Ectodermal cell (in vitro differentiated cells): ENCODE measurements around the gene KCNK10. TPM values are rescaled to one million over a fixed set of nuclear protein-coding genes. Genes with fewer than 3 reads are reported as not detected.
A peak's percentile ranks its signal among the peaks of the same experiment; 100 is the strongest.

Experiments
- H3K27ac ChIP-seq: 2 replicates; pipeline ENCODE4 v1.7.0; 2013; ENCODE audit warnings: mild to moderate bottlenecking, low read depth, low read length; ENCODE audit not compliant: insufficient read depth, poor library complexity, severe bottlenecking
- H3K27me3 ChIP-seq: 2 replicates; pipeline ENCODE4 v1.7.0; 2013; ENCODE audit warnings: mild to moderate bottlenecking, low read length; ENCODE audit not compliant: insufficient read depth, control insufficient read depth, poor library complexity, severe bottlenecking
- H3K36me3 ChIP-seq: one replicate; pipeline ENCODE4 v1.7.0; 2013; ENCODE audit warnings: low read length; ENCODE audit not compliant: control insufficient read depth, insufficient read depth
- H3K4me1 ChIP-seq: one replicate; pipeline ENCODE4 v1.7.0; 2013; ENCODE audit warnings: low read length; ENCODE audit not compliant: control insufficient read depth, insufficient read depth
- H3K4me3 ChIP-seq: 2 replicates; pipeline ENCODE4 v1.7.0; 2013; ENCODE audit warnings: low read depth, low read length, control low read depth; ENCODE audit not compliant: insufficient read depth
- H3K9me3 ChIP-seq: 2 replicates; pipeline ENCODE4 v1.7.0; 2013; ENCODE audit warnings: mild to moderate bottlenecking, low read length, moderate library complexity; ENCODE audit not compliant: control insufficient read depth
- WGBS, 2 experiments: methylation state at CpG; one replicate each; pipeline ENCODE4 v1.1.7; 2013; ENCODE audit warnings: missing lambda C conversion rate in 2 of 2; 5-methylcytosine and 5-hydroxymethylcytosine counted together
- polyA plus RNA-seq, 4 experiments: library from polyadenylated mRNA; stranded (reverse); fragments of 50-300 nt; gene quantifications; one replicate each; pipeline ENCODE4 v1.2.3, GENCODE V29; 2013

Gene KCNK10, protein sequence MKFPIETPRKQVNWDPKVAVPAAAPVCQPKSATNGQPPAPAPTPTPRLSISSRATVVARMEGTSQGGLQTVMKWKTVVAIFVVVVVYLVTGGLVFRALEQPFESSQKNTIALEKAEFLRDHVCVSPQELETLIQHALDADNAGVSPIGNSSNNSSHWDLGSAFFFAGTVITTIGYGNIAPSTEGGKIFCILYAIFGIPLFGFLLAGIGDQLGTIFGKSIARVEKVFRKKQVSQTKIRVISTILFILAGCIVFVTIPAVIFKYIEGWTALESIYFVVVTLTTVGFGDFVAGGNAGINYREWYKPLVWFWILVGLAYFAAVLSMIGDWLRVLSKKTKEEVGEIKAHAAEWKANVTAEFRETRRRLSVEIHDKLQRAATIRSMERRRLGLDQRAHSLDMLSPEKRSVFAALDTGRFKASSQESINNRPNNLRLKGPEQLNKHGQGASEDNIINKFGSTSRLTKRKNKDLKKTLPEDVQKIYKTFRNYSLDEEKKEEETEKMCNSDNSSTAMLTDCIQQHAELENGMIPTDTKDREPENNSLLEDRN
- polyA plus RNA-seq (2013, experiment 1 of 4): 30.1 TPM
- polyA plus RNA-seq (2013, experiment 2 of 4): 42.9 TPM
- polyA plus RNA-seq (2013, experiment 3 of 4): 30.4 TPM
- 33.0 TPM for polyA plus RNA-seq (2013, experiment 4 of 4)

- H3K27ac ChIP-seq: no peak within 1 kb of the TSS
- H3K4me3 ChIP-seq: peak within 1 kb of the TSS; percentile 74
- no peaks in the 10 kb centered on the region for H3K9me3 ChIP-seq
- H3K27me3 ChIP-seq: peaks cover 66% of the 10 kb centered on the region
- no peaks in the 10 kb centered on the region for H3K36me3 ChIP-seq
- WGBS, 2 experiments: 0% methylated on average over 52 of the region's 52 CpGs
- H3K4me1 ChIP-seq: peaks cover 31% of the 10 kb centered on the region
These were observed at the start of gene KCNK10 for GRCh38 chr14:88323086-88323522. TSS of gene KCNK10 (minus strand) at chr14:88323269. CDS start at chr14:88322798, 471 bp downstream.

GRCh38 chr14:88369496-88369895 is 46.4 kb upstream of the KCNK10 start:
- Histone ChIP-seq H3K27me3 (no peaks in the 10 kb centered on the region), H3K9me3 (peaks cover 2% of the 10 kb centered on the region), H3K36me3 (no peaks in the 10 kb centered on the region), H3K4me3 (no peak overlapping the region), H3K27ac (no peak overlapping the region), H3K4me1 (peaks cover 18% of the 10 kb centered on the region)
- WGBS, 2 experiments: 94 to 100% methylated on average over 1 of the region's 1 CpG

GRCh38 chr14:88364710-88365413 is 41.8 kb upstream of the KCNK10 start:
- H3K27ac ChIP-seq: peak overlapping the region; percentile 85
- H3K4me1 ChIP-seq: peaks cover 37% of the 10 kb centered on the region
- no peaks in the 10 kb centered on the region for H3K27me3 ChIP-seq
- no peak overlapping the region for H3K4me3 ChIP-seq
- H3K9me3 ChIP-seq: peaks cover 2% of the 10 kb centered on the region
- H3K36me3 ChIP-seq: no peaks in the 10 kb centered on the region
- WGBS, 2 experiments: 36 to 42% methylated on average over 4 of the region's 4 CpGs

DNA sequence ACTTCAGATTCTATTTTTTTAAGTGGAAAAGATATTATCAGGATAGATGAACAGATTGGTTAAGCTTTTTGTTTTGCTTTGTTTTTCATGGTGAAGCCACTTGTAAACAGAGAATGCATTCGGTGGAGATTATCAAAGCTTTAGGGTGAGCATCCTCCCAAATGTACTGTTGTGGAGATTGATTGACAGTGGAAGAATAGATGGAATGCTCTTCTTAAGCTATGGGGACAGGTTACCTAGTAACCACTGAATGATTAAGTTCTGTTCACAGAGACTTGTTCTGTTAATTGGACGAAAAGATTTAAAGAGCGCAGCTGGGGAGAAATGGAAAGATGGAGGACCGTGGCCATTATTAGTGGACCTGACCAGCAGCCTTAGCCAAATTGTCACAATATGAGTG is 40.6 kb upstream of the KCNK10 start:
- Histone ChIP-seq H3K36me3 (no peaks in the 10 kb centered on the region), H3K27me3 (no peaks in the 10 kb centered on the region), H3K4me3 (no peak overlapping the region), H3K9me3 (peaks cover 2% of the 10 kb centered on the region), H3K4me1 (peaks cover 37% of the 10 kb centered on the region), H3K27ac (peak overlapping the region; percentile 85)
- 28 to 29% methylated on average over 4 of the region's 4 CpGs for WGBS, 2 experiments

DNA sequence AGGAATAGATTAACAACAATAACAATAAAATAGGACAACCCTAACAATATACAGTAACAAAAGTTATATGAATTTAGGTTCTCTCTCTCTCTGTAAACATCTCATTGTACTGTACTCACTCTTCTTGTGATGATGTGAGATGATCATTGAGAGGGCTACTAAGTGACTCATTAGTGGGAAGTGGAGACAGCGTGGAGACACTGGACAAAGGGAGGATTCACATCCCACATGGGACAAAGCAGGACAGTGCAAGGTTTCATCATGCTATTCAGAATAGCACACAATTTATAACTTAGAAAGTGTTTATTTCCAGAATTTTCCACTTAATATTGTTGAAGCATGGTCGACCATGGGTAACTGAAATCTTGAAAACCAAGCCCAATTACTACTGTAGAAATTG is 36.4 kb upstream of the KCNK10 start:
- Histone ChIP-seq H3K4me3 (no peak overlapping the region), H3K9me3 (no peaks in the 10 kb centered on the region), H3K27me3 (no peaks in the 10 kb centered on the region), H3K27ac (no peak overlapping the region), H3K4me1 (peaks cover 19% of the 10 kb centered on the region), H3K36me3 (no peaks in the 10 kb centered on the region)
- 85 to 100% methylated on average over 2 of the region's 2 CpGs for WGBS, 2 experiments

GRCh38 chr14:88354358-88354757 is 31.3 kb upstream of the KCNK10 start:
- no peaks in the 10 kb centered on the region for H3K36me3 ChIP-seq
- no peaks in the 10 kb centered on the region for H3K9me3 ChIP-seq
- H3K27ac ChIP-seq: no peak overlapping the region
- H3K4me3 ChIP-seq: no peak overlapping the region
- no peaks in the 10 kb centered on the region for H3K27me3 ChIP-seq
- H3K4me1 ChIP-seq: peaks cover 4% of the 10 kb centered on the region
- WGBS, 2 experiments: 88 to 90% methylated on average over 3 of the region's 3 CpGs

GRCh38 chr14:88352698-88353097 is 29.6 kb upstream of the KCNK10 start:
- Histone ChIP-seq H3K27me3 (no peaks in the 10 kb centered on the region), H3K4me1 (peaks cover 4% of the 10 kb centered on the region), H3K27ac (no peak overlapping the region), H3K4me3 (no peak overlapping the region), H3K36me3 (no peaks in the 10 kb centered on the region), H3K9me3 (no peaks in the 10 kb centered on the region)
- 84 to 90% methylated on average over 3 of the region's 3 CpGs for WGBS, 2 experiments

- Histone ChIP-seq H3K36me3 (no peaks in the 10 kb centered on the region), H3K9me3 (no peaks in the 10 kb centered on the region), H3K4me1 (peaks cover 4% of the 10 kb centered on the region), H3K27me3 (no peaks in the 10 kb centered on the region), H3K4me3 (no peak overlapping the region), H3K27ac (no peak overlapping the region)
- WGBS, 2 experiments: 90 to 94% methylated on average over 4 of the region's 4 CpGs
These were observed 29.1 kb upstream of the KCNK10 start for GRCh38 chr14:88351966-88352691.

- WGBS, 2 experiments: 91 to 95% methylated on average over 3 of the region's 3 CpGs
- Histone ChIP-seq H3K27me3 (no peaks in the 10 kb centered on the region), H3K9me3 (no peaks in the 10 kb centered on the region)
These were observed 25.5 kb upstream of the KCNK10 start for GRCh38 chr14:88348546-88348945.

More at GRCh38 chr14:88348546-88348945, 25.5 kb upstream of the KCNK10 start:
- H3K4me3 ChIP-seq: no peak overlapping the region
- peaks cover 4% of the 10 kb centered on the region for H3K4me1 ChIP-seq
- no peaks in the 10 kb centered on the region for H3K36me3 ChIP-seq
- no peak overlapping the region for H3K27ac ChIP-seq
